HCT116 (cell line): ENCODE results near the gene ZNF3. TPM values are rescaled to one million over a fixed set of nuclear protein-coding genes. Genes with fewer than 3 reads are reported as not detected.

Experiments used
- ATAC-seq: fragments of 200-7000 bp; cut with Tn5 transposase; 2 replicates; pipeline ENCODE4 v1.9.1; 2020; ENCODE audit warnings: mild to moderate bottlenecking, moderate library complexity
- BruUV-seq: library from RNA; stranded (reverse); fragments of 400-500 nt; replicated peaks from 2 replicates; lab custom pipeline; 2021; lab: Mats Ljungman, UMichigan
- CTCF ChIA-PET: fragments of 300-600 bp; sonication (Branson Sonifier 250); formaldehyde crosslinking; loops from one replicate; lab custom pipeline; 2021; ENCODE audit warnings: antibody characterized with exemption; lab: Charles Lee
- POLR2A ChIA-PET: fragments of 300-600, 350-600 bp; sonication (Branson Sonifier 250); formaldehyde crosslinking; loops from one replicate; lab custom pipeline; 2021; ENCODE audit warnings: antibody characterized with exemption; lab: Charles Lee
- RAD21 ChIA-PET, 2 experiments: fragments of 300-600 bp; sonication (Branson Sonifier 250); formaldehyde crosslinking; loops; one replicate each; lab custom pipeline; 2023; ENCODE audit warnings: low total read pairs in 2 of 2; ENCODE audit not compliant: uncharacterized antibody in 2 of 2, unreplicated experiment in 2 of 2, low non-redundant PET in 1 of 2; lab: Charles Lee
- DNase-seq: peaks from one replicate; pipeline ENCODE4 v3.0.0-alpha.2; 2010; ENCODE audit warnings: low read depth, low spot score
- H2AFZ ChIP-seq: fragments of 200-600 bp; shearing (Covaris generic), sonication (generic); 2 replicates; pipeline ENCODE4 v1.6.1; 2017; ENCODE audit warnings: low read depth, mixed run types, mixed read lengths, antibody characterized with exemption, low read length; ENCODE audit not compliant: poor library complexity, severe bottlenecking
- H3K27ac ChIP-seq: 2 replicates; pipeline ENCODE4 v1.5.1; 2012; ENCODE audit warnings: low read depth, low read length
- H3K27me3 ChIP-seq: fragments of 200-600 bp; sonication (generic); 2 replicates; pipeline ENCODE4 v1.6.1; 2016; ENCODE audit warnings: mixed run types, low read length, mixed read lengths; ENCODE audit not compliant: insufficient read depth
- H3K36me3 ChIP-seq, 2 experiments: fragments of 200-500 bp in 1 of 2; fragments of 200-600 bp in 1 of 2; sonication (Bioruptor generic) in 1 of 2; sonication (generic) in 1 of 2; 2 replicates each; pipeline versions ENCODE4 v1.5.1 to v1.6.1; 2014 to 2016; ENCODE audit warnings: low read length in 2 of 2, inconsistent platforms in 1 of 2, mixed read lengths in 1 of 2, mixed run types in 1 of 2; ENCODE audit not compliant: insufficient read depth in 2 of 2, control insufficient read depth in 1 of 2
- H3K4me1 ChIP-seq, 2 experiments: fragments of 200-600 bp in 1 of 2; sonication (generic) in 1 of 2; 2 replicates each; pipeline versions ENCODE4 v1.5.1 to v1.6.1; 2012 to 2017; ENCODE audit warnings: low read length in 2 of 2, inconsistent platforms in 1 of 2, mild to moderate bottlenecking in 1 of 2, mixed read lengths in 1 of 2, mixed run types in 1 of 2, moderate library complexity in 1 of 2; ENCODE audit not compliant: insufficient read depth in 2 of 2, control insufficient read depth in 1 of 2
- H3K4me2 ChIP-seq: fragments of 200-600 bp; sonication (generic); 2 replicates; pipeline ENCODE4 v1.6.1; 2017; ENCODE audit warnings: mixed run types, low read length, mixed read lengths
- H3K4me3 ChIP-seq, 2 experiments: fragments of 200-600 bp in 1 of 2; sonication (generic) in 1 of 2; replicated peaks in 1 of 2; 2 replicates each; pipeline ENCODE4 v1.5.1; 2011 to 2016; ENCODE audit warnings: low read length in 2 of 2, control low read depth in 1 of 2, low read depth in 1 of 2, mild to moderate bottlenecking in 1 of 2, mixed read lengths in 1 of 2, mixed run types in 1 of 2
- H3K79me2 ChIP-seq: fragments of 200-600 bp; sonication (generic); 2 replicates; pipeline ENCODE4 v1.6.1; 2017; ENCODE audit warnings: mild to moderate bottlenecking, mixed run types, low read length, moderate library complexity, mixed read lengths; ENCODE audit not compliant: insufficient read depth
- H3K9ac ChIP-seq: fragments of 200-600 bp; sonication (generic); 2 replicates; pipeline ENCODE4 v1.6.1; 2016; ENCODE audit warnings: low read length, mixed read lengths
- H3K9me2 ChIP-seq: fragments of 200-600 bp; sonication (generic), shearing (Covaris generic); 2 replicates; pipeline ENCODE4 v1.6.1; 2017; ENCODE audit warnings: mixed run types, mild to moderate bottlenecking, moderate library complexity; ENCODE audit not compliant: insufficient read depth
- H3K9me3 ChIP-seq, 2 experiments: fragments of 200-500 bp in 1 of 2; fragments of 200-600 bp in 1 of 2; sonication (Bioruptor generic) in 1 of 2; sonication (generic) in 1 of 2; 2 replicates each; pipeline ENCODE4 v1.6.1; 2014 to 2017; ENCODE audit warnings: low read length in 2 of 2, mixed read lengths in 2 of 2, inconsistent platforms in 1 of 2, low read depth in 1 of 2, mild to moderate bottlenecking in 1 of 2, mixed run types in 1 of 2, moderate library complexity in 1 of 2; ENCODE audit not compliant: control insufficient read depth in 1 of 2, insufficient read depth in 1 of 2
- H4K20me1 ChIP-seq: fragments of 200-600 bp; sonication (generic), shearing (Covaris generic); 2 replicates; pipeline ENCODE4 v1.6.1; 2017; ENCODE audit warnings: mixed run types, mild to moderate bottlenecking, moderate library complexity; ENCODE audit not compliant: insufficient read depth
- RAD21 ChIP-seq: IDR thresholded peaks from 2 replicates; pipeline ENCODE4 v1.6.1; 2012; ENCODE audit warnings: low read depth, mild to moderate bottlenecking
- TCF7L2 ChIP-seq: IDR thresholded peaks from 2 replicates; pipeline ENCODE4 v1.7.0; 2011; ENCODE audit warnings: borderline replicate concordance, inconsistent platforms; ENCODE audit not compliant: insufficient read depth, insufficient read length; ENCODE audit errors: extremely low read depth
- intact Hi-C: fragments of 100-400 bp; cut with micrococcal nuclease; formaldehyde crosslinking; loops from 2 replicates; pipeline ENCODE4 v1.10.0; 2022
- total RNA-seq: library from RNA; stranded (reverse); gene quantifications from one replicate; pipeline ENCODE4 v1.2.1, GENCODE V29; 2021; ENCODE audit not compliant: unreplicated experiment
- TF ChIP-seq, protein P1 (sequence below), 3 experiments: fragments of 200-600 bp in 1 of 3; sonication (generic) in 1 of 3; IDR thresholded peaks in 2 of 3; conservative IDR thresholded peaks in 1 of 3; 2 replicates each; pipeline ENCODE4 v1.5.1; 2012 to 2017; ENCODE audit warnings: low read depth in 2 of 3, low read length in 2 of 3, antibody characterized with exemption in 1 of 3, borderline replicate concordance in 1 of 3, control low read depth in 1 of 3, mild to moderate bottlenecking in 1 of 3, mixed read lengths in 1 of 3, mixed run types in 1 of 3, moderate library complexity in 1 of 3; ENCODE audit not compliant: insufficient read depth in 1 of 3

Gene ZNF3
- total RNA-seq, 1 experiment from 2014 or later, result 28.2 TPM

DNA sequence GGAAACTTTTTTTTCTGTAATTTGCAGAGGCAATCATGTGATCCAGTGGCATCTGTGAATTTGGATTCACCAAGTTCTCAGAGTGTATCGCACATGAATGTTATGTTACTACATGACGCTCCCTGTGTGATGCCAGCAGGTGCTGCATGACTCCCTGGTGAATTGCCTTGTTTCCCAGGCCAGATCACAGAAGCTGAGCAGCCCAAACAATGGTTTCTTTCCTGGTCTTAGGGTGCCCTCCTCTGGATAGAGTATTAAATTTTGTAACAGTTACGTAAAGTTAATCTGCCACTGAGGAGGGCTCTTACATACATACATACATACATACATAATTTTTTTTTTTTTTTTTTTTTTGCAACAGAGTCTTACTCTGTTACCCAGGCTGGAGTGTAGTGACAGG, 28.3 kb downstream of the ZNF3 start:
- Histone ChIP-seq H3K4me2 (no peak overlapping the region), H3K27ac (no peak overlapping the region), H3K79me2 (peaks cover 14% of the 10 kb centered on the region), H3K36me3 (peaks cover 9 to 15% of the 10 kb centered on the region in 2 experiments; a peak in 3 of 4 replicates), H3K9me3 (no peaks in the 10 kb centered on the region), H3K4me3 (no peak overlapping the region), H3K9ac (no peak overlapping the region), H3K9me2 (no peaks in the 10 kb centered on the region), H2AFZ (no peak overlapping the region), H3K4me1 (peaks cover 10 to 16% of the 10 kb centered on the region in 2 experiments; a peak in 2 of 4 replicates), H4K20me1 (no peaks in the 10 kb centered on the region), H3K27me3 (no peaks in the 10 kb centered on the region)
- BruUV-seq, result no TSS peak
- ATAC-seq, result peak; percentile 68
- TF ChIP-seq RAD21 (peak; percentile 79), TCF7L2 (no peak)
- TF ChIP-seq, protein P1, sequence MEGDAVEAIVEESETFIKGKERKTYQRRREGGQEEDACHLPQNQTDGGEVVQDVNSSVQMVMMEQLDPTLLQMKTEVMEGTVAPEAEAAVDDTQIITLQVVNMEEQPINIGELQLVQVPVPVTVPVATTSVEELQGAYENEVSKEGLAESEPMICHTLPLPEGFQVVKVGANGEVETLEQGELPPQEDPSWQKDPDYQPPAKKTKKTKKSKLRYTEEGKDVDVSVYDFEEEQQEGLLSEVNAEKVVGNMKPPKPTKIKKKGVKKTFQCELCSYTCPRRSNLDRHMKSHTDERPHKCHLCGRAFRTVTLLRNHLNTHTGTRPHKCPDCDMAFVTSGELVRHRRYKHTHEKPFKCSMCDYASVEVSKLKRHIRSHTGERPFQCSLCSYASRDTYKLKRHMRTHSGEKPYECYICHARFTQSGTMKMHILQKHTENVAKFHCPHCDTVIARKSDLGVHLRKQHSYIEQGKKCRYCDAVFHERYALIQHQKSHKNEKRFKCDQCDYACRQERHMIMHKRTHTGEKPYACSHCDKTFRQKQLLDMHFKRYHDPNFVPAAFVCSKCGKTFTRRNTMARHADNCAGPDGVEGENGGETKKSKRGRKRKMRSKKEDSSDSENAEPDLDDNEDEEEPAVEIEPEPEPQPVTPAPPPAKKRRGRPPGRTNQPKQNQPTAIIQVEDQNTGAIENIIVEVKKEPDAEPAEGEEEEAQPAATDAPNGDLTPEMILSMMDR (IDR thresholded peaks at IDR 0.05 in 2 of 3, conservative IDR thresholded peaks at IDR 0.05 in 1 of 3; ENCODE audit: borderline replicate concordance in 1 of 3, insufficient read depth in 1 of 3, low read depth in 2 of 3, low read length in 2 of 3), result peak; percentile 17 to 58 (median 38); a peak in 4 of 6 replicates
- RAD21 ChIA-PET, result interaction anchor here (0.6 to 1.3 kb wide), 4 partner anchors 59 to 140 kb away, joined by 3 to 5 read pairs (median 3); partner anchors contain the start of gene GPC2 (in 1 of the 2)
- POLR2A ChIA-PET, result no interaction called here
- CTCF ChIA-PET, result interaction anchor here (1.2 to 1.9 kb wide), 4 partner anchors 59 to 528 kb away, joined by 4 to 14 read pairs (median 6); no protein-coding TSS in a partner anchor
- DNase-seq, result peak; percentile 57
- intact Hi-C loops, result loop anchor here (1.0 to 2.0 kb wide), 2 partner anchors 59 to 140 kb away; no protein-coding TSS in a partner anchor

- RAD21 ChIA-PET, result no interaction called here
- H3K4me3 ChIP-seq, result no peak overlapping the region
- TF ChIP-seq, protein P1 (IDR thresholded peaks at IDR 0.05 in 2 of 3, conservative IDR thresholded peaks at IDR 0.05 in 1 of 3; ENCODE audit: borderline replicate concordance in 1 of 3, insufficient read depth in 1 of 3, low read depth in 2 of 3, low read length in 2 of 3), result no peak
- TF ChIP-seq RAD21 (no peak), TCF7L2 (no peak)
- no peak overlapping the region for H3K27ac ChIP-seq
- H3K9me3 ChIP-seq, result no peaks in the 10 kb centered on the region
- no peak for DNase-seq
- H3K79me2 ChIP-seq, result peaks cover 14% of the 10 kb centered on the region
- POLR2A ChIA-PET, result interaction anchor here (0.7 kb wide), 1 partner anchor 427 kb away, joined by 3 read pairs; no protein-coding TSS in a partner anchor
- no peaks in the 10 kb centered on the region for H3K27me3 ChIP-seq
- H3K9ac ChIP-seq, result no peak overlapping the region
- H3K9me2 ChIP-seq, result no peaks in the 10 kb centered on the region
- no peak overlapping the region for H3K4me2 ChIP-seq
- intact Hi-C loops, result loop anchor here (2.0 kb wide), 1 partner anchor 139 kb away; no protein-coding TSS in a partner anchor
- CTCF ChIA-PET, result interaction anchor here (1.0 kb wide), 1 partner anchor 58 kb away, joined by 8 read pairs; no protein-coding TSS in a partner anchor
- ATAC-seq, result no peak
- no peaks in the 10 kb centered on the region for H4K20me1 ChIP-seq
- peaks cover 0 to 3% of the 10 kb centered on the region in 2 experiments; a peak in 1 of 4 replicates for H3K36me3 ChIP-seq
- peaks cover 10 to 16% of the 10 kb centered on the region in 2 experiments; a peak in 2 of 4 replicates for H3K4me1 ChIP-seq
- no peak overlapping the region for H2AFZ ChIP-seq
- TSS peak; percentile 20 for BruUV-seq
Measured at GRCh38 chr7:100051611-100052010, 29.9 kb downstream of the ZNF3 start.
